DND-41 (cell line): Measurements from ENCODE around the gene FHL3.

ENCODE experiments used
- ATAC-seq: fragments of 200-7000 bp; cut with Tn5 transposase; 3 replicates; pipeline ENCODE4 v1.9.1; 2021; ENCODE audit warnings: low read depth; ENCODE audit not compliant: insufficient read depth
- DNase-seq: peaks from one replicate; pipeline ENCODE4 v3.0.0-alpha.2; 2020
- H2AFZ ChIP-seq: 2 replicates; pipeline ENCODE4 v1.6.0; 2012; ENCODE audit warnings: low read depth, low read length
- H3K27ac ChIP-seq: 2 replicates; pipeline ENCODE4 v1.5.1; 2012; ENCODE audit warnings: low read length, inconsistent platforms
- H3K27me3 ChIP-seq: fragments of 200-600 bp; sonication (generic); 2 replicates; pipeline ENCODE4 v1.6.0; 2012; ENCODE audit warnings: low read length, mild to moderate bottlenecking, inconsistent platforms; ENCODE audit not compliant: insufficient read depth, poor library complexity
- H3K36me3 ChIP-seq: 2 replicates; pipeline ENCODE4 v1.5.1; 2012; ENCODE audit warnings: low read length, inconsistent platforms; ENCODE audit not compliant: insufficient read depth
- H3K4me1 ChIP-seq: 2 replicates; pipeline ENCODE4 v1.5.1; 2012; ENCODE audit warnings: mild to moderate bottlenecking, low read length; ENCODE audit not compliant: insufficient read depth
- H3K4me2 ChIP-seq: 2 replicates; pipeline ENCODE4 v1.6.0; 2012; ENCODE audit warnings: mild to moderate bottlenecking, moderate library complexity, low read length, inconsistent platforms; ENCODE audit not compliant: insufficient read depth
- H3K4me3 ChIP-seq, 2 experiments: fragments of 200-600 bp in 1 of 2; shearing (Covaris generic) in 1 of 2; 2 replicates each; pipeline ENCODE4 v1.5.1; 2012 to 2016; ENCODE audit warnings: inconsistent platforms in 2 of 2, low read length in 2 of 2, mild to moderate bottlenecking in 2 of 2, low read depth in 1 of 2, moderate library complexity in 1 of 2
- H3K79me2 ChIP-seq: 2 replicates; pipeline ENCODE4 v1.6.0; 2012; ENCODE audit warnings: low read length, inconsistent platforms; ENCODE audit not compliant: insufficient read depth
- H3K9ac ChIP-seq: 2 replicates; pipeline ENCODE4 v1.6.0; 2012; ENCODE audit warnings: low read depth, mild to moderate bottlenecking, inconsistent platforms, low read length, moderate library complexity
- H3K9me3 ChIP-seq: 2 replicates; pipeline ENCODE4 v1.5.1; 2012; ENCODE audit warnings: low read length, moderate library complexity, mild to moderate bottlenecking, inconsistent platforms; ENCODE audit not compliant: insufficient read depth, severe bottlenecking
- H4K20me1 ChIP-seq: 2 replicates; pipeline ENCODE4 v1.6.0; 2012; ENCODE audit warnings: low read length; ENCODE audit not compliant: insufficient read depth
- EZH2 ChIP-seq: IDR thresholded peaks from 3 replicates; pipeline ENCODE4 v1.6.1; 2012; ENCODE audit warnings: borderline replicate concordance, low read depth, mild to moderate bottlenecking, moderate library complexity, low read length, inconsistent platforms; ENCODE audit not compliant: severe bottlenecking
- TF ChIP-seq, protein P1 (sequence below): IDR thresholded peaks from 2 replicates; pipeline ENCODE4 v1.5.1; 2012; ENCODE audit warnings: borderline replicate concordance, low read length, moderate library complexity, mild to moderate bottlenecking; ENCODE audit not compliant: poor library complexity, severe bottlenecking; ENCODE audit errors: extremely low read depth

FHL3 gene

DNA sequence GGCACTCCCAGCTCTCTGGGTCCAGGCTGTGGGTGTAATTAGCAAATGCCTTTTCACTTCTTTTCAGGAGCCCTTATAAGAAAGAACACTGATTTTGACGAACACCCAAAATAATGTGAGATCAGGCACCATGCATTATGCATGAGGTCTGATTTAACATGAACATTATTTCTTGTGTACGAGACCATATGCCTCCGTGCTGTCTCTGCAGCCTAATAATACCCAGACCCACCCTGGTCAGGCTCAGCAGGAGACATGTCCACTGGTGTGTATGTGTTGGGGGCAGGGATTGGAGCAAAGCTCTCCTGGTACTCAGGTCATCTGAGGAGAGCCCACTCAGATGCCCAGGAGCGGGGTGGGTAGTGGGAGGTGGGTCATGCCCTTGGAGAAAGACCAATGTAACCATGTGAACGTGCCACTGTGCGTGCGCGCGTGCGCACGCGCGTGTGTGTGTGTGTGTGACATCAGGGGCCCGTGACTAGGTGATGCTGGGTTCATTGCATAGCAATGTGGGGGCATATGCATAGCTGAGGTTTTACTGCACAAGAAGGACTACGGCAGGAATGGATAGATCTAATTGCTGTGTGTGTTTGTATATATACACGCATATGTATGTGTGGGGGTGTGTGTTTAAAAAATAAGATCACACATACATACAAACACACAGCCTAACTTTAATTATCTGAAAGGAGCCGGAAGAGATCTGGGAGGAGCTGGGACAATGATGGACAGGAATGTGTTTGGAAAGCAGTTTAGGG lies 34.2 kb upstream of the FHL3 start:
- no peak overlapping the region for H3K4me3 ChIP-seq
- DNase-seq (no peak), ATAC-seq (no peak)
- no peaks in the 10 kb centered on the region for H3K79me2 ChIP-seq
- H3K4me1 ChIP-seq = no peaks in the 10 kb centered on the region
- H3K9me3 ChIP-seq = no peaks in the 10 kb centered on the region
- H3K36me3 ChIP-seq = no peaks in the 10 kb centered on the region
- no peaks in the 10 kb centered on the region for H3K27me3 ChIP-seq
- no peaks in the 10 kb centered on the region for H4K20me1 ChIP-seq
- H2AFZ ChIP-seq = no peak overlapping the region
- no peak overlapping the region for H3K27ac ChIP-seq
- H3K9ac ChIP-seq = no peak overlapping the region
- no peak for TF ChIP-seq EZH2
- TF ChIP-seq, protein P1, sequence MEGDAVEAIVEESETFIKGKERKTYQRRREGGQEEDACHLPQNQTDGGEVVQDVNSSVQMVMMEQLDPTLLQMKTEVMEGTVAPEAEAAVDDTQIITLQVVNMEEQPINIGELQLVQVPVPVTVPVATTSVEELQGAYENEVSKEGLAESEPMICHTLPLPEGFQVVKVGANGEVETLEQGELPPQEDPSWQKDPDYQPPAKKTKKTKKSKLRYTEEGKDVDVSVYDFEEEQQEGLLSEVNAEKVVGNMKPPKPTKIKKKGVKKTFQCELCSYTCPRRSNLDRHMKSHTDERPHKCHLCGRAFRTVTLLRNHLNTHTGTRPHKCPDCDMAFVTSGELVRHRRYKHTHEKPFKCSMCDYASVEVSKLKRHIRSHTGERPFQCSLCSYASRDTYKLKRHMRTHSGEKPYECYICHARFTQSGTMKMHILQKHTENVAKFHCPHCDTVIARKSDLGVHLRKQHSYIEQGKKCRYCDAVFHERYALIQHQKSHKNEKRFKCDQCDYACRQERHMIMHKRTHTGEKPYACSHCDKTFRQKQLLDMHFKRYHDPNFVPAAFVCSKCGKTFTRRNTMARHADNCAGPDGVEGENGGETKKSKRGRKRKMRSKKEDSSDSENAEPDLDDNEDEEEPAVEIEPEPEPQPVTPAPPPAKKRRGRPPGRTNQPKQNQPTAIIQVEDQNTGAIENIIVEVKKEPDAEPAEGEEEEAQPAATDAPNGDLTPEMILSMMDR = no peak
- no peak overlapping the region for H3K4me2 ChIP-seq

DNA sequence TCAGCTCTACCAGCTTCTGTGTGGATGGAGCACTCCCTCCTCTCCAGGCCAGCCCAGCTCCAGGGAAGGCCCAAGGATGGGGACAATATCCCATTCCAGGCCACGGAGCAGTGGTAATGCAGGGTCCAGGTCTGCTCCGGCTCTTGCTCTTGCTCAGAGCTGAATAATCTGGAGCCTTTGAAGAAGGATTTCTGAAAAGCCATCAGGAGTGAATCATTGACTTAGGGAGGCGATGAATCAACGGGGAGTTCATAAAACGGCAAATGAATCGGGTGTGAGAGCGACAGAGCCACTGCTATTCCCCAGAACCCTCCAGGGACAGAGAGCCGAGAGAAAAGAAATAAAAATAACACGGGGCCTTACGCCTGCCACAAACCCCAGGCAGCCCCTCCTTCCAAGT lies 33.5 kb upstream of the FHL3 start:
- Histone ChIP-seq H2AFZ (no peak overlapping the region), H3K4me1 (no peaks in the 10 kb centered on the region), H4K20me1 (no peaks in the 10 kb centered on the region), H3K9me3 (no peaks in the 10 kb centered on the region), H3K79me2 (no peaks in the 10 kb centered on the region), H3K36me3 (no peaks in the 10 kb centered on the region), H3K4me2 (no peak overlapping the region), H3K27ac (no peak overlapping the region), H3K27me3 (no peaks in the 10 kb centered on the region), H3K4me3 (no peak overlapping the region), H3K9ac (no peak overlapping the region)
- no peak for TF ChIP-seq EZH2
- TF ChIP-seq, protein P1 = no peak
- DNase-seq = no peak
- ATAC-seq = no peak

DNA sequence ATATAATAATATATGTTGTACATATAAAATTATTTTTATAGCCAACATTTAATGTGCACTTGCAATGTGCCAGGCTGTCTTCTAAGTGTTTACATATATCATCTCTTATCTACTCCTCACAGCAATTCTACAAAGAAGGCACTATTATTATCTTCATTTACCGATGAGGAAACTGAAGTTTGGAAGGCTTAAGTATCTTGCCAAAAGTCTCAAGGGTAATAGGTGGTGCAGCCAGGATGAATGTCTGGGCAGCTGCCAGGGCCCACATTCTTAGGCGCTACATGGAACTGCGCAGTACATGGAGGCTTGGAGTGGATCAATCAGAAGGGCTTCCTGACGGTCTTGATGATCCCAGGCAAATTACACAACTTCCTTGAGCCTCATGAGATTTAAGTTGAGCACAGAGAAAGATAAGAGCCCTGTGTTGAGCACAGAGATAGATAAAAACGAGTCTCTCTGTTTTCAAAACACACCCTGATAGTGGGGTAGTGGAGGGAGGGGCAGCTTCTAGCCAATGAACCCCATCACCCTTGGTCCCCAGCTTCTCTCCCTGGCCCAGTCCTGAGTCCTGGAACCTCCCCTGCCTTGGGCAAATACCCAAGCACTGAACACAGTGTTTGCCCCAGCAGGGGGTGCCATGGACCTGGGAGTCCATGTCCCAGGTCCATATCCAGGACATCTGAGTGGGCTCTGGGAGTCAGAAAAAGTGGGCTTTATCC lies 32.1 kb upstream of the FHL3 start:
- no peaks in the 10 kb centered on the region for H3K4me1 ChIP-seq
- H2AFZ ChIP-seq = no peak overlapping the region
- H3K9ac ChIP-seq = no peak overlapping the region
- H3K9me3 ChIP-seq = no peaks in the 10 kb centered on the region
- H3K4me3 ChIP-seq = no peak overlapping the region
- no peaks in the 10 kb centered on the region for H4K20me1 ChIP-seq
- no peak overlapping the region for H3K4me2 ChIP-seq
- H3K27ac ChIP-seq = no peak overlapping the region
- no peaks in the 10 kb centered on the region for H3K36me3 ChIP-seq
- H3K79me2 ChIP-seq = no peaks in the 10 kb centered on the region
- no peak for TF ChIP-seq EZH2
- TF ChIP-seq, protein P1 = peak; percentile 29
- H3K27me3 ChIP-seq = no peaks in the 10 kb centered on the region
- DNase-seq = no peak
- no peak for ATAC-seq
